ENCODE results near the gene CTPS1.

GRCh38 chr1:40954626-40955025 lies 24.9 kb upstream of the CTPS1 start:
- no peak for TF ChIP-seq CTCF (IDR thresholded peaks at IDR 0.05)
- TF ChIP-seq POLR2A (IDR thresholded peaks at IDR 0.05): no peak
